GM19099 (cell line): ENCODE results near the gene RAP2B.

Experiments
- POLR2A ChIP-seq: IDR thresholded peaks from 3 replicates; pipeline ENCODE4 v1.6.1; 2011; ENCODE audit warnings: low read depth; ENCODE audit not compliant: insufficient read length; ENCODE audit errors: extremely low read depth

Gene RAP2B

GRCh38 chr3:153219146-153219545 is 57.1 kb downstream of the RAP2B start:
- TF ChIP-seq POLR2A, result no peak
